ENCODE results near the gene VTN.

GRCh38 chr17:28379814-28380801 is 10.0 kb upstream of the VTN start:
- TF ChIP-seq POLR2A (IDR thresholded peaks at IDR 0.05; ENCODE audit: low read depth, low read length), result no peak
- TF ChIP-seq POLR2AphosphoS5 (IDR thresholded peaks at IDR 0.05; ENCODE audit: low read depth, low read length), result no peak
